ENCODE measurements around the gene CDK18.

CDK18 gene

GRCh38 chr1:205484985-205485967 is 19.2 kb upstream of the CDK18 start:
- ChIA-PET CTCF (interaction anchor here (0.6 to 19.2 kb wide), 62 partner anchors 10 to 1221 kb away, joined by 3 to 459 read pairs (median 6); partner anchors contain the start of genes BLACAT1, LEMD1 and NUAK2), POLR2A (interaction anchor here (1.0 to 1.3 kb wide), 2 partner anchors 39 to 132 kb away, joined by 3 to 7 read pairs; no protein-coding TSS in a partner anchor)
- Histone ChIP-seq H3K36me3 (ENCODE audit: control insufficient read depth in 2 of 2, insufficient read depth in 1 of 2, low read length in 2 of 2) (no peaks in the 10 kb centered on the region), H3K9me3 (ENCODE audit: control insufficient read depth, insufficient read depth, low read depth, low read length) (no peaks in the 10 kb centered on the region), H3K4me3 (ENCODE audit: low read depth, low read length) (no peak overlapping the region), H3K27ac (ENCODE audit: extremely low read depth, low read depth, low read length) (no peak overlapping the region), H3K4me1 (ENCODE audit: control insufficient read depth, insufficient read depth, low read length) (no peaks in the 10 kb centered on the region)
- peak; percentile 37 for TF ChIP-seq PRDM10 (tag by site-specific recombination; IDR thresholded peaks at IDR 0.05)
- TF ChIP-seq, protein P1, sequence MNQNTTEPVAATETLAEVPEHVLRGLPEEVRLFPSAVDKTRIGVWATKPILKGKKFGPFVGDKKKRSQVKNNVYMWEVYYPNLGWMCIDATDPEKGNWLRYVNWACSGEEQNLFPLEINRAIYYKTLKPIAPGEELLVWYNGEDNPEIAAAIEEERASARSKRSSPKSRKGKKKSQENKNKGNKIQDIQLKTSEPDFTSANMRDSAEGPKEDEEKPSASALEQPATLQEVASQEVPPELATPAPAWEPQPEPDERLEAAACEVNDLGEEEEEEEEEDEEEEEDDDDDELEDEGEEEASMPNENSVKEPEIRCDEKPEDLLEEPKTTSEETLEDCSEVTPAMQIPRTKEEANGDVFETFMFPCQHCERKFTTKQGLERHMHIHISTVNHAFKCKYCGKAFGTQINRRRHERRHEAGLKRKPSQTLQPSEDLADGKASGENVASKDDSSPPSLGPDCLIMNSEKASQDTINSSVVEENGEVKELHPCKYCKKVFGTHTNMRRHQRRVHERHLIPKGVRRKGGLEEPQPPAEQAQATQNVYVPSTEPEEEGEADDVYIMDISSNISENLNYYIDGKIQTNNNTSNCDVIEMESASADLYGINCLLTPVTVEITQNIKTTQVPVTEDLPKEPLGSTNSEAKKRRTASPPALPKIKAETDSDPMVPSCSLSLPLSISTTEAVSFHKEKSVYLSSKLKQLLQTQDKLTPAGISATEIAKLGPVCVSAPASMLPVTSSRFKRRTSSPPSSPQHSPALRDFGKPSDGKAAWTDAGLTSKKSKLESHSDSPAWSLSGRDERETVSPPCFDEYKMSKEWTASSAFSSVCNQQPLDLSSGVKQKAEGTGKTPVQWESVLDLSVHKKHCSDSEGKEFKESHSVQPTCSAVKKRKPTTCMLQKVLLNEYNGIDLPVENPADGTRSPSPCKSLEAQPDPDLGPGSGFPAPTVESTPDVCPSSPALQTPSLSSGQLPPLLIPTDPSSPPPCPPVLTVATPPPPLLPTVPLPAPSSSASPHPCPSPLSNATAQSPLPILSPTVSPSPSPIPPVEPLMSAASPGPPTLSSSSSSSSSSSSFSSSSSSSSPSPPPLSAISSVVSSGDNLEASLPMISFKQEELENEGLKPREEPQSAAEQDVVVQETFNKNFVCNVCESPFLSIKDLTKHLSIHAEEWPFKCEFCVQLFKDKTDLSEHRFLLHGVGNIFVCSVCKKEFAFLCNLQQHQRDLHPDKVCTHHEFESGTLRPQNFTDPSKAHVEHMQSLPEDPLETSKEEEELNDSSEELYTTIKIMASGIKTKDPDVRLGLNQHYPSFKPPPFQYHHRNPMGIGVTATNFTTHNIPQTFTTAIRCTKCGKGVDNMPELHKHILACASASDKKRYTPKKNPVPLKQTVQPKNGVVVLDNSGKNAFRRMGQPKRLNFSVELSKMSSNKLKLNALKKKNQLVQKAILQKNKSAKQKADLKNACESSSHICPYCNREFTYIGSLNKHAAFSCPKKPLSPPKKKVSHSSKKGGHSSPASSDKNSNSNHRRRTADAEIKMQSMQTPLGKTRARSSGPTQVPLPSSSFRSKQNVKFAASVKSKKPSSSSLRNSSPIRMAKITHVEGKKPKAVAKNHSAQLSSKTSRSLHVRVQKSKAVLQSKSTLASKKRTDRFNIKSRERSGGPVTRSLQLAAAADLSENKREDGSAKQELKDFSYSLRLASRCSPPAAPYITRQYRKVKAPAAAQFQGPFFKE (tag by site-specific recombination; IDR thresholded peaks at IDR 0.05; ENCODE audit: borderline replicate concordance), result no peak
- no peak for TF ChIP-seq ZBTB44 (tag by site-specific recombination; IDR thresholded peaks at IDR 0.05)
- TF ChIP-seq ZNF2 (tag by site-specific recombination; IDR thresholded peaks at IDR 0.05), result 0 out of 2 replicates have a peak, but pooled peaks have one; percentile 56
- 0 out of 2 replicates have a peak, but pooled peaks have one; percentile 14 for TF ChIP-seq ZBTB48 (tag by site-specific recombination; IDR thresholded peaks at IDR 0.05)
- TF ChIP-seq ZNF701 (tag by site-specific recombination; IDR thresholded peaks at IDR 0.05), result no peak
- peak; percentile 53; the same call in 1 of the 2 replicates for TF ChIP-seq SP7 (tag by site-specific recombination; IDR thresholded peaks at IDR 0.05)
- peak; percentile 85 for TF ChIP-seq ZNF366 (tag by site-specific recombination; conservative IDR thresholded peaks at IDR 0.05)
- TF ChIP-seq OSR2 (tag by site-specific recombination; IDR thresholded peaks at IDR 0.05), result peak; percentile 64
- TF ChIP-seq EGR2 (tag by site-specific recombination; IDR thresholded peaks at IDR 0.05; ENCODE audit: low read depth), result peak; percentile 33; the same call in 1 of the 2 replicates
- TF ChIP-seq ZNF518A (tag by site-specific recombination; conservative IDR thresholded peaks at IDR 0.05; ENCODE audit: low read depth), result no peak
- TF ChIP-seq ZNF350 (tag by site-specific recombination; IDR thresholded peaks at IDR 0.05), result no peak
- no peak for TF ChIP-seq ZNF324 (tag by site-specific recombination; IDR thresholded peaks at IDR 0.05)
- no peak for TF ChIP-seq ZXDB (tag by site-specific recombination; IDR thresholded peaks at IDR 0.05)
- TF ChIP-seq ZNF16 (tag by site-specific recombination; IDR thresholded peaks at IDR 0.05; ENCODE audit: low read depth), result no peak
- TF ChIP-seq ZNF335 (tag by site-specific recombination; conservative IDR thresholded peaks at IDR 0.05), result peak; percentile 73
- peak; percentile 51 for TF ChIP-seq GLIS2 (tag by site-specific recombination; IDR thresholded peaks at IDR 0.05)
- TF ChIP-seq ZNF768 (tag by site-specific recombination; IDR thresholded peaks at IDR 0.05), result no peak
- TF ChIP-seq ZNF132 (tag by site-specific recombination; IDR thresholded peaks at IDR 0.05; ENCODE audit: borderline replicate concordance), result no peak
- no peak for TF ChIP-seq ZNF202 (tag by site-specific recombination; IDR thresholded peaks at IDR 0.05; ENCODE audit: borderline replicate concordance)

Data from HEK293 (cell line).